GM21619 (cell line): ENCODE measurements around the gene TMEM150B.
A peak's percentile ranks its signal among the peaks of the same experiment; 100 is the strongest.

ENCODE experiments used
- ATAC-seq: cut with Tn5 transposase; IDR thresholded peaks from one replicate; pipeline ENCODE4 v1.9.1; 2021; ENCODE audit not compliant: unreplicated experiment

The TMEM150B gene

DNA sequence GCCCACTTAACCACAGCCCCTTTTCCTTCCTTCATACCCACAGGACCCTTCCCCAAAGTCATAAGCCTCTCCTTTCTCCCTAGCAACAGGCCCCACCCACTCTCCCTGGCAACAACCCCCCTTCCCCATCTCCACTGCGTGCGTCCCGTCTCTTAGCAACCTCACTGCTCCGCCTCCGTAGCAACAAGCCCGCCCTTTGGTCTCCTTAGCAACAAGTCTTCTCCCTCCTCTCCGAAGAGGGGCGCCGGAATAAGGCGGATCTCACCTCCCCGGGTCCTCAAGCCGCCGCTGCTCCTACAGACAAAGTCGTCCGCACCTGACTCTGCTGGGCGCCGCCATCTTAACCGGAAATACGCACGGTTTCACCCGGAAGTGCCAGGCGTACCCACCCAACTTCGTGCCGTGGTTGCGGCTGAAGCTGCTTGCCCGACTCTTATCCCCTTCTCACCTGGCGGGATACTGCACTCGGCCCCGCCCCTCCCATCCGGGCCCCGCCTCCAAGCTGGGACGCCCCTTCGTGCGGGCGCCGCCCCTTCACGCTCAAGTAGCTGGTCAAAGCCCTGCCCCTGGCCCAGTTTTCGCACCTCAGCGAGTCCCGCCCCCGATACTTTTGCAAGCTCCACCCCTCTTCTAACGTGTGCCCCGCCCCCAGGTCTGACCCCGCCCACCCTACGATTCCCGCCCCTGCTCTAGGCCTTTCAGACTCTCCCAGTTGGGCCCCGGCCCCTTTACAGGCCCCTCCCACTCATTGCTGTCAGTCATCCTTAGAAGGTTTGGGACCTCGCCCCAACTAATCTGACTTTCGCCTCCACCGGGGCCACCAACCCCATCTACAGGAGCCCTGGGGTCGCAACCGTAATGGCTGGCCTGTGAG, 45.1 kb downstream of the TMEM150B start, which contains the start of gene HSPBP1:
HSPBP1 (minus strand) TSS at position 341 of the 874 bp plus-strand sequence. CDS start 502 bp downstream, outside the sequence.
- peak; percentile 51 for ATAC-seq

GRCh38 chr19:55279340-55279739, 45.8 kb downstream of the TMEM150B start:
- ATAC-seq = no peak

DNA sequence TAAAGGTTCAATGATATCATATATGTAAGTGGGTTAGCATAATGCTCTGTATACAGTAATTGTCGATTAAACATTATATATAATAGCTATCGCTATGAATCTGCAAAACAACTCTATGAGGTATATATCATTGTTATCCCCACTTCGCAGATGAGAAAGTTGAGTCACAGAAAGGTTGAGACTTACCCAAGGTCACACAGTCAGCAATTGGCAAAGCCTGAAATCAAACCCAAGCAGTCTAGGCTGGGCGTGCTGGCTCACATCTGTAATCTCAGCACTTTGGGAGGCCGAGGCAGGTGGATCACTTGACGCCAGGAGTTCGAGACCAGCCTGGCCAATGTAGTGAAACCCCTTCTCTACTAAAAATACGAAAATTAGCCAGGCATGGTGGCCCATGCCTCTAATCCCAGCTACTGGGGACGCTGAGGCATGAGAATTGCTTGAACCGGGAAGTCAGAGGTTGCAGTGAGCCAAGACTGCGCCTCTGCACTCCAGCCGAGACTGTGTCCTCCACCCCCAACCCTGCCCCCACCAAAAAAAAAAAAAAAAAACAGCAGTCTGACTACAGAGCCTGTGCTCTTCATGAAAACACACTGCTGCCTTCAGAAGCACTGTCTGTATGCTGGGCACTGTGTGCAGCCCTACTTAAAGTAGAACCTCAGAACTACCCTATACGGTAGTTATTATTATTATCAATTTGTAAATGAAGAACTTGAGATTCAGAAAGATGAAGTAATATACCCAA, 46.6 kb downstream of the TMEM150B start:
- no peak for ATAC-seq

- ATAC-seq = no peak
These were observed 47.6 kb downstream of the TMEM150B start for GRCh38 chr19:55277494-55277893.

GRCh38 chr19:55276720-55277430, 48.3 kb downstream of the TMEM150B start:
- ATAC-seq = peak; percentile 2

DNA sequence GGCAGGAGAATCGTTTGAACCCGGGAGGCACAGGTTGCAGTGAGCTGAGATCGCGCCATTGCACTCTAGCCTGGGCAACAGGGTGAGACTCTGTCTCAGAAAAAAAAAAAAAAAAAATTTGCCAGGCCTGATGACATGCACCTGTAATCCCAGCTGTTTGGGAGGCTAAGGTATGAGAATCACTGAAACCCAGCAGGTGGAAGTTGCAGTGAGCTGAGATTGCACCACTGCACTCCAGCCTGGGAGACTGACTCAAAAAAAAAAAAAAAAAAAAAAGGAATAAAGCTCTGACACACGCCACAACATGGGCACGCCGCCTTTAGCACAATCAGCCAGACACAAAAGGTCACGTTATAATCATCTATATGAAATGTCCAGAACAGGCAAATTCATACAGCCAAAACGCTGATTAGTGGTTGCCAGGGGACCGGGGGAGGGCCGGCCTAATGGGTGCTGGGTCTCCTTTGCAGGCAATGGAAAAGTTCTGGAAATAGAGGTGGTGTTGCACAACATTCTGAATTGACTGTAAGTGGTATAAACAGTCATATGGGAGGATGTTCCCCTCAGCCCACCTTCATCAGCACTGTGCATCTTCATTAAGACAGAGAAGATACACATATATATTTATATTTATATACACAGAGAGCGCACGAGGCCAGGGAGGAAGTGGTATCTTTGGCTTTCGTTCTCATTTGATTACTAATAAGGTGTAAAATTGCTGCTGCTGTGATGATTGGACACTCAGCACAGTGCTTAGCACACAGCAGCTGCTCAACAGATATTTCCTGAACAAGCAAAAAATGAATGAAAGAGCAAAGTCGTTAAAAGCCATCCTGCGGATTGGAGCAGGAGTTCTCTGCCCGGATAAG, 49.1 kb downstream of the TMEM150B start:
- peak; percentile 58 for ATAC-seq

- no peak for ATAC-seq
These were observed 51.0 kb downstream of the TMEM150B start for GRCh38 chr19:55273978-55274707.

DNA sequence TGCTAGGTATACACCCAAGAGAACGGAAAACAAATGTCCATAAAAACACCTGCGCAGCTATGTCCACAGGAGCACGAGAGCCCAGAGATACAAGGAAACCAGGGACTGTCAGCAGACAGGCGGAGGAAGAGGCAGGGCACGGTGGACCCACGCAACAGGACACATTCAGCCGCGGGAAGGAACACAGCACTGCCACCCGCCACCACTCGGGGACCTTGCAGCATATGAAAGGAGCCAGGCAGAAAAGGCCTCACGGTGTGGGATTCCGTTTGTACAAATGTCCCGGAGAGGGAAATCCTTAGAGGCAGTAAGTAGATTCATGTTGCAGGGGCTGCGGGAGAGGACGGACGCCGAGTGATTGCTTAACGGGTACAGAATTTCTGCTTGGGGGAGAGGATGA, 53.0 kb downstream of the TMEM150B start:
- ATAC-seq = no peak

DNA sequence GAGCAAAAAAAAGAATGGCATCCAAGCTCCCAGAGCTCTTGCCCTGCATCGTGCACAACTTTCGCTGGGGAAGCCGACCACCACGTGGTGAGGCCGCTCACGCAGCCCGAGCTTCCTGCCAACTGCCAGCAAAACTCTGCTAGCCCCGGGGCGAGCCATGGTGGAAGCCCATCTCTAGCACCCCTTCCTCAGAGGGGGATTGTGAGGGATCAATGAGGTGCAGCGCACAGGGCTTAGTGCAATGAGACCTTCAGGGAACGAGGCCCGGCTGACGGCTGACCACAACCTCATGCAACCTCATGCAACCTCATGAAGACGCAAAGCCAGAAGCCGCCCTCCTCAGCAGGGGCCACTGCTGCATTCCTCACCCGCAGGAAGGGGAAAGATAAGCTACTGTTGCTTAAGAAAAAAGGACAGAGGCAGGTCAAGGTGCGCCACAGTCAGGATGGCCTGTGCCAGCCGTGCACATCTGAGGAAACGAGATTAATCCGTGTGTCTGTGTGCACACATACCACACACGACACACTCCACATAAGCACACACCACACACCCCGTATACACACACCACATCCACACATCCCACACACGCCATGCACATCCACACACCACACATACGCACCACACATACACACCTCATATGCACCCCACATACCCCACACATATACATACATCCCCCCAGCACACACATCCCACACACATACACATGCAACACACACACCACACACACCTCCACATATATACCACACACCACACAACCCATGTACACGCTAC, 54.8 kb downstream of the TMEM150B start:
- ATAC-seq = no peak

DNA sequence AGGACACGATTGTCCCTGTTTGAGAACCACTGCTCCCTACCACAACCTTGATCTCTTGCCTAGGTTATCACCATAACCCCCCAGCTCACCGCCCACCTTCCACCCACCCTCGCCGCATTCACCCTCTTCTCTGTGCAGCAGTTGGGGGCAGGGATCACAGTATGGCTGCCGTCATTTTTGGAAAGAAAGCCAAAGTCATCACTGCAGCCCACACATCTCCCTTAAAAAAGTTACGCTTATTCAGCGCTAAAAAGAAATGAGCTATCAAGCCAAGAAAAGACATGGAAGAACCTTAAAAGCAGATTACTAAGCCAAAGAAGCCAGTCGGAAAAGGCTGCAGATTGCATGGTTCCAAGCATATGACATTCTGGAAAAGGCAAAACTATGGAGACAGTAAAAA, 55.8 kb downstream of the TMEM150B start:
- ATAC-seq = no peak

- ATAC-seq = no peak
These were observed 58.3 kb downstream of the TMEM150B start for GRCh38 chr19:55266840-55267239.

GRCh38 chr19:55266404-55266803, 58.7 kb downstream of the TMEM150B start:
- ATAC-seq = no peak

DNA sequence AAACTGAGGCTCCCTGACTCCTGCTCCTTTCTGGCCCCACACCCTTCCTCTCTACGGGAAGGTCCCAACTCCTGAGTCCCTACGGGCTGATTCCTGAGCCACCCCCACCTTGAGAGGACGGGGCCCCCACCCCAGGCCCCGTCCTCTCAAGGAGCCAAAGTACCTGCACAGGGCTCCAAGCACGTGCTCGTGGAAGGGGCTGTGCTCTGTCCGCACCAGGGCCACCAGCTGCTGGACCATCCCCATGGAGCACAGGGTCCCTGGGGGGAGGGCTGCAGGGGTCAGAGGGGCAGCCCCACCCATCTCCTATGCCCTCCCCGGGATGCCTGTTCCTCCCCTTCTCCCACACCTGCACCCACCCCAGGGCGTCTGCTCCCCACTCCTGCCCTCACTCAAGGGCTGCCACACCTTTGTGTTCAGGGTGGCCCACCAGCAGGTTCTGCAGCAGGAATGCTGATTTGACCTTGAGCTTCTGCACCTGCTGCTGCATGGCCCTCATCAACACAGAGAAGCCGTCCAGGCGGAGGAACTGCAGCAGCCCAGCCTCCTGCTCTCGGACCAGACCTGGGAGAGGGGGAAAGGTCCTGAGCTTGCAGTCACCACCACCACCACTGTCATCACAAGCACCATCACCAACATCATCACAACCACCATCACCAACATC, 59.3 kb downstream of the TMEM150B start:
- ATAC-seq = no peak

- ATAC-seq = no peak
These were observed 60.0 kb downstream of the TMEM150B start for GRCh38 chr19:55265173-55265572.

- no peak for ATAC-seq
These were observed 60.6 kb downstream of the TMEM150B start for GRCh38 chr19:55264531-55264930.
